Measurements from ENCODE around the gene FOXL3.

The FOXL3 gene

DNA sequence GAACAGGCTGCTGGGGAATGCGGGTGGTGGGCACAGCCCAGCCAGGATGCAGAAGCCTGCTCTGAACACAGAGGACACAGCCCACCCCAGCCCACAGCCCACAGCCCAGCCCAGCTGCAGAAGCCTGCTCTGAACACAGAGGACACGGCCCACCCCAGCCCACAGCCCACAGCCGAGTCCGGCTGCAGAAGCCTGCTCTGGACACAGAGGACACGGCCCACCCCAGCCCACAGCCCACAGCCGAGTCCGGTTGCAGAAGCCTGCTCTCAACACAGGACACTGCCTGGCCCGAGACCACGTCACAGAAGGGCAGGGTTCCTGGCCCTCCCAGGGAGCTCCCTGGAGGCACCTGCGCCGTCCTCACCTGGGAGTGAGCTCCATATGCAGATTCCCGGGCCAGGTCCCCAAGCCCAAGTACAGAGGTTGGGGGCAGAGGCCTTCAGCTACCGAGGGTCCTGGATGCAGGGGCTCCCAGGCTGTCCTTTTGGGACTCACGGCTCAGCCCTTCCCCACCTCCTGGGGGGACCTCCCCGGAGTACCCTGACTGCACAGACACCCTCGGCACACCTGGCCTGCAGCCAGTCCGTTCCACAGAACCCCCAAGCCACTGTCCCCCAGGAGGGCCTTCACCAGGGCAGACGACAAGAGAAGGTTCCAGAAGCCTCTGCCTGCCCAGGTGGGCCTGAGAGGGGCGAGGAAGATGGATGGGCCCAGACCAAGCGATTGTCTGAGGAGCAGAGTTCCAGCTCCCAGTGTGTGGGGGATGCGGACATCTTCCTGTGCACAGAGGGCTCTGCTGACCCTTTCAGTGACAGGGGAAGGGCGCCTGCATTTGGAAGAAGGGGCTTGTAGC is 23.7 kb upstream of the FOXL3 start:
- no peak for DNase-seq (ENCODE audit: low read depth in 4 of 4, low spot score in 1 of 4)

DNA sequence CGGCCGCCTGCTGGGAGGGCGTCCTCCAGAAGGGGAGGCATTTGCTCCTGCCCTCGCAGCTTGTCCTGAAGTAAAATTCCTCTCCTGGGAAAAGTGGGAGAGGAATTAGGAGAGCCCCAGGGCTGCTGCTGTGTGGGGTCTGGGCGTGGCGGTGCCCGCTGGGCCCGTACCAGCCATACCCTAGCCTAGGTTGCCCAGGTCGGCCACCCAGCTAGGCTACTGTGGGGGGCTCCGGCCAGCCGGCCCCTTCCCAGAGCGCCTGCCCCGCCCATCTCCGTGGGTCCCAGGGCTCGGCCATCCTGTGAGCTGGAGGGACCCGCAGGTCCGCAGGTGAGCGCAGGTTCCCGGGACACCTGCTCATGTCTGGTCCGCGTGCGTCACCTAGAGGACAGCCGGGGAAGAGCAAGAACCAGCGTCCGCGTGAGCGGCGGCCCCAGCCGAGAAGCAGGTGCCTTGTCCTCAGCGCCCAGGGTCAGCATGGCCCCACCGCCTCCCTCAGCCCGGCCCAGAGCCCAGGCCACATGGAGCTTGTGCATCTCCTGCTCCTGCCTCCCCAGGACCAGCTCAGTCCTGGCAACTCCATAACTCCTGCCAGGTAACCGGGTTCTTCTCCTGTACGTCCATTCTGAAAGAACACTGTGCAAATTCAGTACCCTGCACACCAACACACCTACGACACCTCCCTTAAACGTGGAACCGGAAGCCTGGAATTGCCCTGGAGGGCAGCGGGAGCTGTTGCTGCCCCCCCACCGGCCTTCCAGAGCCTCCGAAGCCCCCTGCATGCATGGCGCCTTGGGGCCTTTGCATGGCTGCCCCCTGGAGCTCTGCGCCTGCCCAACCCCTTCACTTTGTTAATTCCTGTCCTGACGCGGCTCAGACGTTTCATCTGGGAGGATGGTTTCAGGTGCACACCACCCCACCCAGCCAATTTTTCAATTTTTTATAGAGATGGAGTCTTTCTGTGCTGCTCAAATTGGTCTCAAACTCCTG is 22.8 kb upstream of the FOXL3 start:
- DNase-seq (ENCODE audit: low read depth in 4 of 4, low spot score in 1 of 4), result no peak

DNA sequence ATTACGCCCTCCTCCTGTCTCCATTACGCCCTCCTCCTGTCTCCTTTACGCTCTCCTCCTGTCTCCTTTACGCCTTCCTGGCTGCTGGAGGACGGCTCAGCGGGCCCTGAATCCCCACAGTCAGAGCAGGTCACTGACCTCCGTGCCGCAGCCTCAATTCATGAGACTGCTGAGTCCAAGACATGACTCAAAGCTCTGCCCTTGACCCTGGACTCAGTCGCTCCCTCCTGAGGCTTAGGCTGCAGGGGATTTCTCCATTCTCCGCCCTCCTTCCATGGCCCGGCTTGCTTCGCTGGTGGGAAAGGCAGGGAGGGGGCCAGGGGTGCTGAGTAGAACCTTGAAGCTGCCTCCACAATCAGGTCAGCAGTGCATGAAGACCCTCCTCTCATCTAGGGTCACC is 21.0 kb upstream of the FOXL3 start:
- no peak for DNase-seq (ENCODE audit: low read depth in 4 of 4, low spot score in 1 of 4)

- no peak for DNase-seq (ENCODE audit: low read depth in 4 of 4, low spot score in 1 of 4)
Measured at GRCh38 chr7:269721-270120, 20.2 kb upstream of the FOXL3 start.

DNA sequence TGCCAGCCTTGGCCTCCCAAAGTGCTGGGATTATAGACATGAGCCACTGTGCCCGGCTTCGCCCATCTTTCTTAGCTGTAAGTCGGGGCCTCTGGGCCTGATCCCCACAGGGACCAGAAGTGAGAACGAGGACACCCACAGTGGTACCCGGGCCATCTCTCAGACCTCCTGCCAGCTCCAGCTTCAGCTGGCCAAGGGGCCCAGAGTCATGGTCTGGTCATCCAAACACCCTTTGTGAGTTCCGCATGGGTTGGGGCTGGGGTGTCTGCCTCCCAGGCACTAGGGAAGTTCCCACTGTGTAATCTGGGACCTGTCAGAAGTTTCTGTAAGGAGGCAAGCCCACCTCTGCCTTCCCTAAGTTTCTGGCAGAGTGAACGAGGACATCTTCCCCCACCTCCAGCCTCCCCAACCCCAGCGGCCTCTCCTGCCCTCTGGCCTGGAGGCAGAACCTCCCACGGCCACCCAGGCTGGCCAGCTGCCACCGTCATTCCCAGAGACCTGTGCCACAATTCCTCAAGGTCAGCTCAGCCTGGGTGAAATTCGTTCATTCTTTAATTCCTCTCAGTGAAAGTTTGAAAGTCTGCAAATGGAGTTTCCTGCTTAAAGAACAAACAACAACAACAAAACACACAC is 19.5 kb upstream of the FOXL3 start:
- DNase-seq (ENCODE audit: low read depth in 4 of 4, low spot score in 1 of 4), result no peak

DNA sequence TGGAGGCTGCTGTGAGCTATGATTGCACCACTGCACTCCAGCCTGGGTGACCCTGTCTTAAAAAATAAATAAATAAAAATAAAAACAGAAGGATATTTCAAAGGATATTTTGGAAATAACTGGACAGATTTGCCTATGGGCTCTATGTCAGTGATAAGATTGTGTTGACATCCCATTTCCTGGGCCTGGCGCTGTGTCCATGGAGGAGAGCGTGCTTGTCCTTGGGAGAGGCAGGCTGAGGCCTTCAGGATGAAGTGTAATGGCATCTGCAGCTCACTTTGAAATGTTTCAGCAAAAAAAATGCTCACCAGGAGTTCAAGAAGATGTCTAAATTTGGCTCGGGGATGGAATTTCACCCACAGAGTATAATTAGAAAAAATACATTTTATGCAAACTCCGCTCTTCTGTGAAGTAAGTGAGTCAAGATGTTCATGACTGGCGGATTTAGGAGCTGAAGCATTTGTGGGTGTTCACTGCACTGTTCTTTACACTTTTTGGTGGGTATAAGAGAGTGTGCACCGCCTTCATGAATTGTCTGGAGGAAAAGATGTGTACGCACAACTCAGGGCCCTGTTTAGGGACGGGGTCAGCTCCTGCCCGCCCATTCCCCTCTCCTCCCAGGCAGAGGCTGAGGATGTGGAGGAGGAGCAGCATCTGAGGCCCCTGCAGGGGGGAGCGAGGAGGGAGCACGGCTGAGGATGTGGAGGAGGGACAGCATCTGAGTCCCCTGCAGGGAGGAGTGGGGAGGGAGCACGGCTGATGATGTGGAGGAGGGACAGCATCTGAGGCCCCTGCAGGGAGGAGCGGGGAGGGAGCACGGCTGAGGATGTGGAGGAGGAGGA is 18.5 kb upstream of the FOXL3 start:
- DNase-seq (ENCODE audit: low read depth in 4 of 4, low spot score in 1 of 4), result no peak

GRCh38 chr7:272108-272615 is 17.8 kb upstream of the FOXL3 start:
- DNase-seq (ENCODE audit: low read depth in 4 of 4, low spot score in 1 of 4), result no peak

- DNase-seq (ENCODE audit: low read depth in 4 of 4, low spot score in 1 of 4), result no peak
Measured at GRCh38 chr7:272631-273030, 17.3 kb upstream of the FOXL3 start.

GRCh38 chr7:273327-273726 is 16.6 kb upstream of the FOXL3 start:
- DNase-seq (ENCODE audit: low read depth in 4 of 4, low spot score in 1 of 4), result no peak

DNA sequence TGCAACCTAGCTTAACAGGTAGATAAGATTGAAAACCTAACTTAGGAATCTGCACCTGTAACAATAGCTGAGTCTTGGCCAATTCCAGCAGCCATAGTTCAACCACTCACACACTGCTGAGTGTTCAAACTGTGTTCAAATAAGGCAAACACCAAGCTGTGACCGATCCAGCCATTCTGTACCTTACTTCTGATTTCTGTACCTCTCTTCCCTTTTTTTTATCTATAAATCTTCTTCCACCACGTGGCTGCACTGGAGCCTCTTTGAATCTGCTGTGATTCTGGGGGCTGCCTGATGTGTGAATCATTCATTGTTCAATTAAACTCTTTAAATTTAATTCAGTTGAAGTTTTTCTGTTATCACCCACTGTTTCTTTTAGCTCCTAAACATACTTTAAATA is 15.7 kb upstream of the FOXL3 start:
- no peak for DNase-seq (ENCODE audit: low read depth in 4 of 4, low spot score in 1 of 4)

DNA sequence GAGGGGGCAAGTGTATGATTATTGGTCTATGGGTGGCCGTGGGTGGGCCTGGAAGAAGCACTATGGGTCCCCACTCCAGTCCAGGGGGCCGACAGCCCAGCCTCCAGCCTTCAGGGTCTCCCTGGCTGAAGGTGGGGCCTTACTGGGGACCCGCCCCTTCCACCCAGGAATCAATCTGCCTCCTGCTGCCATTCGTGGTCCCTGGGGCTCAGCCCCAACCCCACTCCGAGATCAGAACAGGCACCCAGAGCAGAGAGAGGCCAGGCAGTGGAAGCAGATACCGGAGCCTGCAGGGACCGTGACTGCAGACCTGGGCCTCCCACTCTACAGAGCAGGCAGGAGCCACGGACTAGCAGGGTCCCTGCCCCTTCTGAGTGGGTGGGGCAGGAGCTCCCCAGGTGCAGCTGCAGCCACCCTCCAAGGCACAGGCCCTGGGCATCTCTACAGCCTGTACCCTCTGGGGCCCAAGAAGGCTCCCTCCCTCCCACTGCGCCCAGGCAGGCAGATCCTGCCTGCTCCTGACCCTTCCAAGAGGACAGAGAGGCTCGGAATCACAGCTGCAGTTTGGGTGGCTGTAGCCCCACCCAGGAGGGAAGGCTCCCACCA is 13.6 kb upstream of the FOXL3 start:
- no peak for DNase-seq (ENCODE audit: low read depth in 4 of 4, low spot score in 1 of 4)

GRCh38 chr7:277228-277627 is 12.7 kb upstream of the FOXL3 start:
- DNase-seq (ENCODE audit: low read depth in 4 of 4, low spot score in 1 of 4), result no peak

- no peak for DNase-seq (ENCODE audit: low read depth in 4 of 4, low spot score in 1 of 4)
Measured at GRCh38 chr7:278081-278480, 11.9 kb upstream of the FOXL3 start.

DNA sequence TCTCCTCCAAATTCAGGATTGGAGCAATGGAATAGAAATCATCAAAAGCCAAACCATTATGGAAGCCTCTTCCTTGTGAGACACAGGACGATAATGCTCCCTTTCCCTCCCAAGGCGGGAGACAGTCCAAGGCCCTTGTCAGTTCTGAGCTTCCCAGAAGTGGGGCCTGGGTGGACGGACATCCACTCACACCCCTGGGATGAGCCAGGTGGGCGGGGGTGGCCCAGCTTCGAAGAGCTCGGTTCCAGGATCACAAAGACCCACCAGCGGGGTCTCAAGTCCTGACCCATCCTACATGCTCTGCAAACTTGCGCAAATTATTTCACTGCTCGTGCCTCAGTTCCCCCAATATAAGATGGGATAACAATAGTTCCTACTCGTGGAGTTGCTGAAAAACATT is 10.1 kb upstream of the FOXL3 start:
- DNase-seq (ENCODE audit: low read depth in 4 of 4, low spot score in 1 of 4), result no peak

DNA sequence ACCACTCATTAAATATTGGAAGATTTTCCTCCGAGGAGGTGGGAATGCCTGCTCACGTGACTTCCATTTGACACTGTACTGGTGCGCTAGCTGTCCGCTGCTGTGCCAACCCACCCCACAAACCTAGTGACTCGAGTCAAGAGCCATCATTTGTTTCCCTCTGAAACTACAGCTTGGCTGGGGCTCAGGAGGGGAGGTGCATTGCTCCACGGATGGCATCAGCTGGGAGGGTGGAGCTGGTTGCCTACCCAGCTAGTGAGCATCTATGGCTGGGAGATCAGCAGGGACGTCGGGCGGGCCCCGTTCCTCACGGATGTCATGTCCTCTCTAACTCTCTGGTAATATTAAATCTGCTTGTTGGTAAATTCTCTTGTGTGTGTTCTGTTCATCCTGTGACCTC is 9.5 kb upstream of the FOXL3 start:
- DNase-seq (ENCODE audit: low read depth in 4 of 4, low spot score in 1 of 4), result no peak

DNA sequence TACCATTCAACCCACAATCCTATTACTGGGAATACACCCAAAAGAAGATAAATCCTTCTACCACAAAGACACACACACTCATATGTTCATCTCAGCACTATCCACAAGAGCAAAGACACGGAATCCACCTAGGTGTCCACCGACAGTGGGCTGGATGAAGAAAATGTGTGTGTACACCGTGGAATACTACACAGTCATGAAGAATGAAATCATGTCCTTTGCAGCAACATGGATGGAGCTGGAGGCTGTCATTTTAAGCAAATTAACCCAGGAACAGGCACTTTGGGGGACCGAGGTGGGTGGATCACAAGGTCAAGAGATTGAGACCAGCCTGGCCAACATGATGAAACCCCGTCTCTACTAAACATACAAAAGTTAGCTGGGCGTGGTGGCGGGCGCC is 8.3 kb upstream of the FOXL3 start:
- no peak for DNase-seq (ENCODE audit: low read depth in 4 of 4, low spot score in 1 of 4)

DNA sequence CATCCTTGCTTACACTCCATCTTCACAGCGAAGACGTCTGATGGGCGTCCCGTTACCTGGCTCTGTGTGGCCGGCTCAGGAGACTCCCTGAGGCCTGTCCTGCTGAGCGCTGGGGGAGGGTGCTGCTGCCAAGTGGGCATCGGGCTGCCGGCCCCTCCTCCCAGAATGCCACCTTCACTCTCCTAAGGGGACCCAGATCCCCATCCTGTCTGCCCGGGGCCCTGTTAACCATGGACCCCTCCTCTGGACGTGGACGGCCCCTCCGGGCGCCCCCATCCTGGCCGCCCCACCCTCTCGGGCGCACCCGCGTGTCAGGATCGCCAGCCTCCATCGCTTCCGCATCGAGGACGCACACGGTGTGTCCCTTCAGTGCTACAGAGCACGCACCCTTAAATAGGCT is 7.3 kb upstream of the FOXL3 start:
- DNase-seq (ENCODE audit: low read depth in 4 of 4, low spot score in 1 of 4), result no peak

GRCh38 chr7:284762-285722 is 4.9 kb upstream of the FOXL3 start:
- DNase-seq (ENCODE audit: low read depth in 4 of 4, low spot score in 1 of 4), result no peak

DNA sequence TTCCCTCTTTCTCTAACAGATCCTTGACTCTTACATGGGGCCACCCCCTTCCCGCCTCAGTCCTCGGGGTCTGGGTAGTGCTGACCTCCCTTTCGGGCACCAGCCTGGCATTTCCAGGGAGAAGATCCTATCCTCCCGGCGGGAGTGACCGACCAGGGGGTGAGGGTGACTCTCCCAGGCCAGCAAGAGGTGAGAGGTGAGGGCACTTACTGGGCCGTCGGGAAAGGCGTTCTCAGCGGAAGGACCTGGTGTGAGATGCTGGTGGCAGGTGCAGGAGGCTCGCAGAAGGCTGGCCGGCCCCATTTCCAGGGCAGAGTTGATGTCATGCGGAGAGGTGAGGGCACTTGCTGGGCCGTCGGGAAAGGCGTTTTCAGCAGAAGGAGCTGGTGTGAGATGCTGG is 4.2 kb upstream of the FOXL3 start:
- no peak for DNase-seq (ENCODE audit: low read depth in 4 of 4, low spot score in 1 of 4)
